ENCODE data around the gene CER1. TPM values are rescaled to one million over a fixed set of nuclear protein-coding genes. Genes with fewer than 3 reads are reported as not detected.

CER1 gene
- total RNA-seq, 2 experiments from 2014 or later = not detected

- Mint-ChIP-seq H3K9me3 (no peaks in the 10 kb centered on the region), H3K36me3 (ENCODE audit: low read depth) (no peaks in the 10 kb centered on the region), H3K4me3 (no peak overlapping the region), H3K27me3 (peaks cover 23% of the 10 kb centered on the region), H3K27ac (no peak overlapping the region), H3K4me1 (ENCODE audit: low read depth) (no peaks in the 10 kb centered on the region)
- no peak for TF ChIP-seq CTCF (IDR thresholded peaks at IDR 0.05)
- H3K36me3 ChIP-seq (ENCODE audit: insufficient read depth, low read length) = no peaks in the 10 kb centered on the region
- DNase-seq (no peak), ATAC-seq (ENCODE audit: poor library complexity) (no peak)
- intact Hi-C loops (cut with DNase I, micrococcal nuclease) = no loop called here
- H3K4me3 ChIP-seq (ENCODE audit: low read length) = no peak overlapping the region
- peaks cover 0 to 8% of the 10 kb centered on the region in 2 experiments for H3K27me3 ChIP-seq (ENCODE audit: control insufficient read depth in 1 of 2, insufficient read depth in 2 of 2, low read length in 2 of 2)
- H3K9me3 ChIP-seq (ENCODE audit: control insufficient read depth in 1 of 2, insufficient read depth in 1 of 2, low read length in 2 of 2) = no peaks in the 10 kb centered on the region
- POLR2A ChIA-PET = no interaction called here
- no peak overlapping the region for H3K27ac ChIP-seq (ENCODE audit: low read depth in 1 of 2, low read length in 2 of 2)
- no peaks in the 10 kb centered on the region for H3K4me1 ChIP-seq (ENCODE audit: insufficient read depth, low read length)
- CTCF ChIA-PET = no interaction called here
Measured at GRCh38 chr9:14731294-14731981, 8.9 kb upstream of the CER1 start.

GRCh38 chr9:14730461-14730898 is 7.9 kb upstream of the CER1 start:
- Histone ChIP-seq H3K4me3 (ENCODE audit: low read length) (no peak overlapping the region), H3K27ac (ENCODE audit: low read depth in 1 of 2, low read length in 2 of 2) (no peak overlapping the region), H3K27me3 (ENCODE audit: control insufficient read depth in 1 of 2, insufficient read depth in 2 of 2, low read length in 2 of 2) (no peaks in the 10 kb centered on the region), H3K36me3 (ENCODE audit: insufficient read depth, low read length) (no peaks in the 10 kb centered on the region), H3K9me3 (ENCODE audit: control insufficient read depth in 1 of 2, insufficient read depth in 1 of 2, low read length in 2 of 2) (no peaks in the 10 kb centered on the region), H3K4me1 (ENCODE audit: insufficient read depth, low read length) (no peaks in the 10 kb centered on the region)
- Mint-ChIP-seq H3K27ac (no peak overlapping the region), H3K4me3 (no peak overlapping the region), H3K36me3 (ENCODE audit: low read depth) (no peaks in the 10 kb centered on the region), H3K9me3 (no peaks in the 10 kb centered on the region), H3K27me3 (peaks cover 16% of the 10 kb centered on the region), H3K4me1 (ENCODE audit: low read depth) (no peaks in the 10 kb centered on the region)
- intact Hi-C loops (cut with DNase I, micrococcal nuclease) = no loop called here
- DNase-seq = no peak
- ChIA-PET POLR2A (no interaction called here), CTCF (no interaction called here)
- no peak for ATAC-seq (ENCODE audit: poor library complexity)
- no peak for TF ChIP-seq CTCF (IDR thresholded peaks at IDR 0.05)

DNA sequence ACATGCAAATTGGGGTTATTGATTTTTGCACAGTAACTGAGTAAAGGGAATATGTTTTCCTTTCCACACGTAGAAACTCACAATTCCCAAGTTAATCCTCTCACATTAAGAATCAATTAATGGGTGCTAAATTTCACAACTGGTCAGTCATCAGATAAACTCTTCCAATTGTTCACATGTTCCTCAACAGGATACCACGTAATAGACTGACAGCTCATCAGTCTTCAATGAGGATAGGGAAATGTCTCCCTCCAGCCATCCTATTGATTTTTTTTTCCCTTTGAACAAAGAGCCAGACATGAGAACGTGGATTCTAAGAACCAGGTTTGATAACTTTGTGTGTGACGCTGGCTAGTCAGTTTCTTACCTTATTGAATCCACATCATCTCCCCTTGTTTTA is 768 bp upstream of the CER1 start:
- H3K27ac Mint-ChIP-seq = no peak overlapping the region
- Histone ChIP-seq H3K4me3 (ENCODE audit: low read length) (no peak overlapping the region), H3K36me3 (ENCODE audit: insufficient read depth, low read length) (no peaks in the 10 kb centered on the region), H3K27ac (ENCODE audit: low read depth in 1 of 2, low read length in 2 of 2) (no peak overlapping the region), H3K9me3 (ENCODE audit: control insufficient read depth in 1 of 2, insufficient read depth in 1 of 2, low read length in 2 of 2) (no peaks in the 10 kb centered on the region), H3K27me3 (ENCODE audit: control insufficient read depth in 1 of 2, insufficient read depth in 2 of 2, low read length in 2 of 2) (no peaks in the 10 kb centered on the region), H3K4me1 (ENCODE audit: insufficient read depth, low read length) (no peaks in the 10 kb centered on the region)
- no peaks in the 10 kb centered on the region for H3K4me1 Mint-ChIP-seq (ENCODE audit: low read depth)
- intact Hi-C loops (cut with DNase I, micrococcal nuclease) = no loop called here
- no peaks in the 10 kb centered on the region for H3K9me3 Mint-ChIP-seq
- H3K4me3 Mint-ChIP-seq = no peak overlapping the region
- H3K27me3 Mint-ChIP-seq = peaks cover 21% of the 10 kb centered on the region
- H3K36me3 Mint-ChIP-seq (ENCODE audit: low read depth) = no peaks in the 10 kb centered on the region
- POLR2A ChIA-PET = no interaction called here
- ATAC-seq (ENCODE audit: poor library complexity) (no peak), DNase-seq (no peak)
- TF ChIP-seq CTCF (IDR thresholded peaks at IDR 0.05) = no peak
- CTCF ChIA-PET = no interaction called here
